NCI-H1417 (cell line): ENCODE measurements around the gene SLU7.

ENCODE experiments used
- DNase-seq, 3 experiments: peaks; one replicate each; lab custom pipeline; 2025; lab: John Stamatoyannopoulos, UW

The SLU7 gene

DNA sequence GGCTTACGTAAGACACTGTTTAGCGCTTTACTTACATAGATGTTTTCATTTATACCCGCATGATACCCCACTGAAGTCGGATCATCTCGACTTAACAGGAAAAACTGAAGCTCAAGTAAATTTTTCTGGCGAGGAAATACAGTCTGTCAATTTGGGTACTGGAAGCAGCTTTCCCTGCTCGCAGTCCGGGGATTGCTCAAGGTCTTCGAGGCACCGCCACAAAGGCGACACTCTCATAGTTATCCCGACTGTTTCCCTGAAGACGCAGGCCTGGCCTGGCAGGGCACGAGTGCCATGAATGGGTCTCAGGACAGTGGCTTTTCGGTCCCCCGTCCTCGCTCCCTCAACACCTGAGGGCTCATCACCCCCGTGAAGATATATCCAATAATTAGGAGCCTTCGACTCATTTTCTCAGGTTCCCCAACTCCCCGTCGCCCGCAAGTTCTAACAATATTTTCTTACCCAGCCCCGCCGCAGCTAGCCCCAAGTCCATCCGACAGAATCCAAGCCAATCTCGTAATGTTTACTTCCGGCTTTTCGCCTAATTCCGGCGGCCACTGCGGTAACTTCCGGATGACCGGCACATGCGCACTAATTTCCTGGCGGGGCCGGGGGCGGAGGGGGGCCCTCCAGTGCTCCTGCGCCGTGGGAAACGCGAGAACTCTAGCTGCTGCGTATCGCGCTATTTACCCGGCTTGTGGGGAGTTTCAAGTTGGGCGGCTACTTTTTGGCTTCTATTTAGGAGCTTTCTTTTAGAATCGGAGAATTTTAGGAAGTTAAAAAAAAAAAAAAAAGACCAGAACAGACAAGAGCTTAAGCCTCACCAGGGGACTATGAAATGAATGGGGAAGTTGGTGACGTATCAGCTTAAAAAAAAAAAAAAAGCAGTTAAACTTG lies at the start of gene SLU7:
TSS of gene SLU7 (minus strand) at position 521 of the 897 bp plus-strand sequence. CDS start 3,787 bp downstream, outside the sequence.
- DNase-seq, result peak; percentile 82 to 93 (median 91)

DNA sequence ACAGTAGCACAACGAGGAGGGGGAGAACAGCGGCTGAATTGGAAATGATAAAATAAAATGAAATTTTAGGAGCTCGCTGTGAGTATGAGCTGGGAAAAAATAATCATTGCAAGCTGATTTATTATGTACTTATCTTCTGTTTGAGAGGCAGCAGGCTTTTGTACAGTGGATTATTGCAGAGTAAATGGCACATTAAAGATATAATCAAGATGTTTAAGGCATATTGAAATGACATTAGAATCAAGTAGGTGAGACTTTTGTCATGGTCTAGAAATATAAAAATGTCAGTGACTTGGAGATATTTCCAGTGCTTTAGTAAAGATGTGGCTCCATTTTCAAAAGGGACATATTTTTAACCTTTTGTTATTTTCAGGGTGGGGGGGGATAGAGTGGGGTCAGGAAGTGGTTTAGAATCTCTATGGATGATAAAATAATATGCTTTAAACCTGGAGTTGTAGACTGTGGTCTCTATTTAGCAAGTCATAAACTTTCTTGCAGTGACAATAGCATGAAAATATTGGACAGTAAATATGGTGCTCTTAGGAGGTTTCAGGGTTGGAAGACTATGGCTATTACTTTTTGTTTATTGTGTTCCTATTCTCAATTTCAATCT lies 49.6 kb upstream of the SLU7 start:
- no peak for DNase-seq

DNA sequence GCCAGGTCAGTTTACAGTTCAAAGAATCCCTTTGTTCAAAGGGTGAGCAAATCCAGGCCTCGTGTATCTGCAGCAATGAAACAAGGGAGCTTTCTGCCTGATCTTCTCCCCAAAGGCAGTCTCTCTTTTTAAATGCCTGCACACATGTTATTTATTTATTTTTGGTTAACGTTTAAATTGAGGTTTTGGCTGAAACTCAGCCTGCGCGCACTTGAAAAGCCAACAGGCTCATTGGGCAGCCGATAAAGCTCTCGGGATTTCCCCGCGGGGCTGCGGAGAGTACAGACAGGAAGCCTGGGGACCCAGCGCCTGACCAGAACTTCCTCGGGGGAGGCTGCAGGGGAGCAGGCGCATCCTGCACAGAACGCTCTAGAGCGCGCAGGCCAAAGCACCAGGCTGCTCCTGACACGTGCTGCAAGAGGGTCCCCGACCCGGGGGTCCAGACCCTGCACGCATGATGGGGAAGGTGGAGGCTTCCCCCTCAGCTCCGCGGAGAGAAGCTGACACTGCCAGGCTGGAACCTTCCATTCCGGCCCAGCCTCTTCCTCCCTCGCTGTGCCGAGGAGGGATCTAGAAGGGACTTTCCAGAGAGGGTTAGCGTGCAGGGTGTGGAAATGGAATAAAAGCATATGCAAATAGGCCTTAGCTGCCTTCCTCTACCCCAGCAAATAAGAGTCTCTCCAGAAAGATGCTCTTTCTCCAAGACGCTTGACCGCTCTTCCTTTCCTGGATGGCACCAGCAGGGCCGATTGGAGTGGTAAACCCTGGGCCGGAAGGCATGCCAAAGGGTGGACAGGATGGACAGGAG lies 48.9 kb upstream of the SLU7 start:
- DNase-seq, result no peak

DNA sequence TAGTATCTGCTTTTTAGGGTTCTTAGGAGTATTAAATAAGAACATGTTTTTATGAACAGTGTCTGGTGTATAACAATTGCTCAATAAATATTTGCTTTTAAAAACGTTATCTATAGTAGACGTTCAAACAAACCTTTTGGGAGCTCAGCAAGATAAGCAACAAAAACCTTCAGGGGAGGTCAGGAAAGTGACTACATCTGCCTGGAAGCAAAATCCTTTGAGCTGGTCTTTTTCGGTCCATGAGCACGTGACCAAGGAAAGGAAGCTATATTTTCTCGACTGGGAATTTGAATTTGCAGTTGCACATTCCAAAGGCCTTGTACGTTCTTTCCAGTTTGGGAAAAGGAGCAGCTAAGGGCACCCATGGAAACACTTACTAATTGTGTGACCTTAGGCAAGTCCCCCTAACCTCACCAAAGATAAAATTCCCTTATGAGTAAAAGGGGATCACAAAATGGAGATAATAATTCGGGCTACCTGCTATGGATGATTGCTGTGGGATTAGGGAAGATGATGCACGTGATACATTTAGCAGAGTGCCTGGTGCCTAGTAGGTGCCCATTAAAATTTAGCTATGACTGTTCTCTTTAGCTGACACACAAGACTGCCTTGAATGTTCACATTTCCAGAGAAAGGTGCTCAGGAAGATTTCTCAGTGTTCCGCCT lies 48.1 kb upstream of the SLU7 start:
- DNase-seq, result no peak

DNA sequence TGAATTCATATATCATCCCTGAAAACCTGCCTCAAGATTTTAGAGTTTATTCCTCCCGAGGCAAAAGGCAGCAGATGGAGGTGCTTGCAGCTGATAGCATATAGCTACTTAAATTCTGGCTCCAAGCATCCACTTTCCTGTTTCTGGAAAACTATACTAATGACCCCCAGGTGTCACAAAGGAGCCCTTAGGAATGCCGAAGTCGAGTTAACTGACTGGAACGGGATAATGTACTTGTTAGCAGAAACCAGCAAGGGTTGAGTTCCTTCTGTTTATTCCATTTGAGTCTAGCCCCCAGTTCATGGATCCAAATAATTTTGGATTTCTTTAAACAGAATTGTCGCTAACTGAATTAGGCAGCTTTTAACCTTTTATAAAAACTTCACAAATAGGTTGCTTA lies 47.2 kb upstream of the SLU7 start:
- no peak for DNase-seq

DNA sequence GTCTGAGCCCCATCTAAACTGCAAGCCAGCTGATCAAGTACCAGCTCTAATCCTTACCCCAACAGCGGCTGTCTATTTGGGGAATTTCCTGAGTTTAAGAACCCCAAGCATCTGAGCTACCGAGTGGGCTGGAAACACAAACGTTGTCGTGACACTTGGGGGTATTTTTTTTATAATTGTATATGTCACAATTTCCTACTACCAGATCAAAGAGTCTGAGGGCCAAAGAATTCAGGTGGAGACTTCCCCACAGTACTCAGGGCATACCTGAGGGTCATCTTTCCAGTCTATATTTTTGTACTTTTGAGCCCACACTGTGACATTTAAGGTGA lies 45.6 kb upstream of the SLU7 start:
- no peak for DNase-seq

DNA sequence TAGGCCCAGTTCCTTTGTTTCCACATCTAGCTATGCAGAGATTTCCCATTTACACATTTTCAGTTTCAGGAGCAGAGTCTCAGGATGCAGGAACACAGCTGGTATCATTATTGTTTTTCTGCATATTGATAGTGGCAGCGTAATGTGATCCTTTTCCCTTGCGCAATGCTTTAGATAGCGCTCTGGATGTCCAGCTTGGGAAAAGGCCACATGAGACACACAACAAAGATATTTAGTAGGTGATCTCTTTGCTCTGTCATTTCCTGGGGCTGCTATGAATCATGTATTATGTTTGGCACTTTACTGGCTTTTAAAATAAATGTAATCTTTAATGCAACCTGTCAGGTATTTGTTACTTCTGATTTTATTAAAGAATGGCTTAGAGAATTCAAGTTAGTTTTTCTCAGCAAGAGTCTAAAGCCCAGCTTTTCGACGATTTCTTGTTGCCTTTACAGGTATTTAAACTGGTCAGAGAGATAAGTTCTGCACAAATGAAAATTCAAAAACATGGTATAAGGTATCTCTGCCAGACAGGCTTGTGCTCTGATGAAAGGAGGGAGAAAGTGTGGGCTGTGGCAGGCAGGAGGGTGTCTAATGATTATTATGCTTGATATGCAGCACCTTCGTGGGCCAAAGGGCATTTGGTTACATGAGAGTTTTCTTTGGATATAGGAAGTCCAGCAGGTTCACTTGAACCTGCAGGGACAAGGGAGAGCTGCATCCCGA lies 45.0 kb upstream of the SLU7 start:
- peak in 1 of 3 experiments; percentile 2 for DNase-seq

DNA sequence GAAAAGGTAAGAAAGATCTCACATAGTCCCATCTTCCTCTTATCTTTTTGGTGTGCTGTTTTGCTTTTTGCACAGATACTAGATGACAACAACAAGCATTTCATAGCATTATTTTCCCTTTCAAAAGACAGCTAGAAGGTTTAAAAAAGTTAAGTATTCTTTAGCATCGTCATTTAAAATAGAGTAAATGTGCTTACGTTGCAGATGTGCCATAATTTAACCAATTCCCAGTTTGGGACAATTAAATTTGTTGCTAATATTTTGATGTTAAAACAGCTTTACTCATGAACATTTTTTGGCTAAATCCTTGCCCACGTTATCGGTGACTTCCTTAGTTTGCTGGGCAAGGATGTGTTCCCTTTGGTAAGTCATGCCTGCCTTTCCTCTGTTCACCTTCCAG lies 44.3 kb upstream of the SLU7 start:
- no peak for DNase-seq

DNA sequence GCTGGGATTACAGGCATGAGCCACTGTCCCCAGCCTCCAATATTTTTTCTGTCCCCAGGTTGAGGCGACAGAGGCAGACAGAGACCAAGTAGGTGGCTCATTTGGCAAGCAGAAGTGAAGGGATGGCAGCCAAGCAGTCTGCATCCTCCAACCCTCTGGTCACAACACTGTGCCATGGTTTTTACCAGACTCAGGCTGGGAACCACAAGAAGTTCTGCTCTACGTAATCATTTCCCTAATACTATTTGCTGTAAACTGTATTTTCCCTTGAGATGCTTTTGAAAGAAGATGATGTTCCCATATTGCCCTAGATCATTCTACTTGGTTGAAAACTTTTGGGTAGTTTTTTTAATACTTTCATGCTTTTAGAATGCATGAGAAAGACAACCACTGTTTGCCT lies 43.3 kb upstream of the SLU7 start:
- DNase-seq, result peak in 1 of 3 experiments; percentile 2

DNA sequence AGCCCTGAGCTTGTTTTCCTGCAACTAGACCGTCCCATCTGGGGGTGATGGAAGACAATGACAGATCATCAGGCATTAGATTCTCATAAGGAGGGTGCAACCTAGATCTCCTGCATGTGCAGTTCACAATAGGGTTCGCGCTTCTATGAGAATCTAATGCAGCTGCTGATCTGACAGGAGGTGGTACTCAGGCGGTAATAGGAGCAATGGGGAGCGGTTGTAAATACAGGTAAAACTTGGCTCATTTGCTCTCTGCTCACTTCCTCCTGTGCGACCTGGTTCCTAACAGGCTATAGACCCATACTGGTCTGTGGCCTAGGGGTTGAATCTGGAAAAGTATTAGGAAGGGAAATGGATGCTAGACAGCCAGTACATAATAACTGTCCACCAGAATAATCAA lies 42.5 kb upstream of the SLU7 start:
- DNase-seq, result no peak

DNA sequence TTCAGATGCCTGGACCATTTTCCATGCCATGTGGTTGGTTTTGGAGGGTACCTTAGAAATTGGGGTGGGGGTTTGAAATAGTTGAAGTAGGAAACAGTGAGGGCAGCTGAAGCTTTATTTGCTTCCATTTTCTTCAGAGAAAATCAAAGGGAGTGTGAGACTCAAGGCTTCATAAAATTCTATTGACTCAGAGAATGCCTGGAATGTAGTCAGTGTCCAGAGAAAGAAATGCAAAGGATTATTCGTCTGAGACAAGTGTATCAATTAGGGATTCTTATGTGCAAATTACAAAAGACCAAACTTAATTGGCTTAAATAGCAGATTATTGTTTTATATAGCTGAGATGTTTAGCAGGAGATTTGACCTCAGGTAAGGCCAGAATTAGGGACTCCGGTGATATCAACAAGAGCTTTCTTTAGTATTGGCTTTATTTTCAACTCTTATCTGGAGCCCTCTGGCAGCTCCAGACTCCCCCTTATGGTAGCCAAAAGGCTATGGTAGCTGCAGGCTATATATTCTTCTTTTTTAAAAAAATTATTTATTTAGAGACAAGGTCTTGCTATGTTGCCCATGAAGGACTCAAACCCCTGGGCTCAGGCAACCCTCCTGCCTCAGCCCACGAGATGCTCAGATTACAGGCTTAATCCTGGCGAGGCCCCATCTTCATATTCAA lies 41.6 kb upstream of the SLU7 start:
- DNase-seq, result no peak

DNA sequence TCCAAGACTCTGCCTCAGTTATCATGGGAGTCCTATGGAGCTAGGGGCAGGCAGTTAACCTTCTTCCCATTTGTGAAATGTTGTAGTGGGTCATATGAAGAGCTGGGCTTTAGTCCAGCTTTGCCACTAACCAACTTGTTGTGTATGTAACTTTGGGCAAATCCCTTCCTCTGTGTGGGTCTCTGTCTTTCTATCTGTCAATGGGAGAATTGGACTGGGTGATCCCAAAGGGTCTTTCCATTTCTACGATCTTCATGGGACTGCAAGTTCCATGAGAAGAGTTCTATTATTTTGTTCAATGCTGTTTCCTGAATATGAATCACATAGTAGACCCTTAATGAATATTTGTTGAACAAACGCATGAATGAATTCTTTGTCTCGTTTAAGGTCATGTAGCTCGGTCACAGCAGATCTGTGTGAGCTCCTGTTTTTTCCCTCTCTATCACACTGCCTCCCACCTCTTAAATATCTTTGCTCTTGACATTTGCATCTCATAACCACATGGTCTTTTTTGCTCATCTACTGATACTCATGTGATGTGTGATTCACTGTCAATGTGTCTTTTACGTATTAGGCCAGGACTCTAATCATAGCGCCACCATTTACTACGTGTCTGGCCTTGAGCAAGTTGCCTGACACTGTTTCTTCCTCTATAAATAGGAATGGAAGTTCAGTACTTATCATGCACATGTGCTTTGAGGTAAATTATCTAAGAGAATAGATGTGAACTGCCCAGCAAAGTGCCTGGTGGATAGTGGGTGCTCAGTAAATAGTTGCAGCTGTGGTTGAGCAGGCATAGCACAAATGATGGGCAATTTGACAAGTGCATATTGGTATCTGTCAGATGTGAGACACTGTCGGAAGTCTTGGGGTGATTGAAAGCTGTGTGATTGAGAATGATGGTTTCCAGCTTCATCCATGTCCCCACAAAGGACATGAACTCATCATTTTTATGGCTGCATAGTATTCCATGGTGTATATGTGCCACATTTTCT lies 40.2 kb upstream of the SLU7 start:
- DNase-seq, result no peak

DNA sequence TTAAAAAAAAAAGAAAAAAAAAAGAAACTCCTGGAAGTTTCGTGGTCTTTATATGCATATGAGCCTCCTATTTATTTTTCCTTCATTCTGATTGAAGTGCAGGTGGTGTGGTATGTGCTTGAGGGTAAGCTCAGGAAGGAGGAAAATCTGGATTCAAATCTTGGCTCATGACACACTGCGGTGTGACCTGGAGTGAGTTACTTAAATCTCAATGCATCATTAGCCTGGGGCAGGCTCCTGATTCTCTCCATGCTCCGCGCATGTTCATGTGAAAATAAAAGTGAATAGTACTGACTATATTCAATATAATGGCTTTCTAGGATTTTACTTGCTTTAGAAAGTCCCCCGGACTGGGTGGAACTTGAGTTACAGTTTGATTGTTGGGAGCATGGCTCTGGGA lies 38.4 kb upstream of the SLU7 start:
- DNase-seq, result no peak

DNA sequence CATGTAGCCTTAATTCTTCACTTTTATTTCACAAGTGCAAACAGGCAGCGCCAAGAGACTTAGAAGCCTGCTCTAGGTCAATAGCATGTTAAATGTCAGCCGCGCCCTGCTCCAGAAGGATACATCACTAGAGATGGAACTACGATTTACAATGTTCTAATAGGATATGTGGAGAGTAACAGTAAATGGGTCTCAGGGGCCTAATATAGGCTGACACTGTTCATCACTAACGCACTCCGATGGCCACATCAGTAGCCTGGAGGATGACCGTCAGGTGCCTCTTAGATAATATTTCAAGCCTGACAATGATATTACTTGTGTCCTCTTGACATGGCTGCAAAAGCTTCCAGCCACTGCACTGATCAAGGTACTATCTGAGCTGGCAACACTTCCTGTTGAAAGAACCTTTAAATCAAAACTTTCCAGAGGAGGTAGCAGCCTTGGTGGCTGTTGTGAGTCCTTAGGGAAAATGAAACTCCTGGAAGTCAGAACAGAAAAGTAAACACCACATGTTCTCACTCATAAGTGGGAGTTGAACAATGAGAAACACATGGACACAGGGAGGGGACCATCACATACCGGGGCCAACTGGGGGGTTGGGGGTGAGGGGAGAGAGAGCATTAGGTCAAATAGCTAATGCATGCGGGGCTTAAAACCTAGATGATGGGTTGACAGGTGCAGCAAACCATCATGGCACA lies 37.7 kb upstream of the SLU7 start:
- DNase-seq, result no peak

DNA sequence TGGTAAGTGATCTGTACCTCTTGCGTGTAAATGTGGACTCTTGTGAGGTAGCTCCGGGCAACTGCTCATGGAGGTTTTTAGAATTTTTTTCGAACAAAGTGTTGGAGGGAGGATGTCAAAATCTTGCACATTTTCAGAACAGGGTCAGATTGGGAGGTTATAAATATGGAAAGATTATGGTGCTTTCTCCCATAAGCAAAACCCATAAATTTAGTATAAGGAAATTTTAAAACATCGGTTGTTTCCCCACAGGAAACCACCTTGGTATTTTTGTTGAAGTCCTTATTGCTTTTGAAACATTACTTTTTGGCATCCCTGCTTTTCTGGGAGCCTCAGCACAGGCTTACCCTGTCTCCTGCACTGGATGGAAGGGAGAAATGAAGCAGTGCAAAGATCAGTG lies 36.7 kb upstream of the SLU7 start:
- DNase-seq, result no peak

DNA sequence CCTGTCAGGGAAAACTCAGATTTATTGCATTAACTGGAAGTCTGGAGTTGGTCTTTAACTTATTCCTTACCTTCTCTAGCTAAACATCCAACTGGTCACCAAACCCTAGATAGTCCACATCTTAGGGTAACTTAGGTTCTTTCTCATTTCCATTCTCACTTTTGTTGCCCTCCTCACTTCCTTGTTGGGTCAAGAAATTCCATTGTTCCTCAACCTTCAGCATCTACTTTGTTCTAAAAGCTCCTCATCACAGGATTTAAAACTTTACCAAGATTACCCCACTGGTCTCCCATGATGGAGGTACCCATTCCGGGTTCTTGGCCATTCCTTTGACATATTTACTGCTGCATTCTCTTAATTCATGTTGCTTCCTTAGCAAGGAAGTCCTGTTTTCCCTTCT lies 34.9 kb upstream of the SLU7 start:
- no peak for DNase-seq

DNA sequence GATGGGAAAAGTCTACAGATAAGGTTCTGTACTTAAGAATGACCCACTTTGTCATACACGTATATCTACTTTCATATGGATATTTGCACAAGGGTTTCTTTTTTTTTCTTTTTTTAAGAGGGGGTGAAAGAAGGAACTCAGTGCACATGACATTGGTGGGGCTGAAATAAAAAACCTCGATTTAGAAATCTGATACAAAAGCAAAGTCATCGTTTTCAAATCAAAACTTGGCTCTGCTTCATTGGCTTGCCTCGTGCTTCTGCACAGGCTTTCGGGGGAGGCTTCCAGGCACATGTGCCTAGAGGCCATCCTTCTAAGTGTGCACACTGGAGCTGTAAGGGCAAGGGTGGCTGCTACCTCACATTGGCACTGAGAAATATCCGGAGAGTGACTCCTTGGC lies 33.9 kb upstream of the SLU7 start:
- DNase-seq, result no peak

DNA sequence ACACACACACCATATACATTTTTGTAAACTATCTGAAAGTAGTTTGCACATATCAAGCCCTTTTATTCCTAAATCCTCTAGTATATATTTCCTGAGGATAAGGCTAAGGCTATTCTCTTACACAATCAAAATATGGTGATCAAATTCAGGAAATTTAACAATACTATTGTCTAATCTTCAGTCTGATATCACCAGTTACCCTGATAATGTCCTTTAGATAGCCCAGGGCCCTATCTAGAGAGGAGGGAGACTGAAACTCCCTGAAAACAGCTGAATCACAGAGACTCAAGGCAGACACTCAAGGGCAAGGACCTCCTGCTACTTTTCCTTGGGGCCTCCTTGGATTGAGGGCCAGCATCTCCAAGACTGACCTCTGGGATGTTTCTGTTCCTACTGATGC lies 33.2 kb upstream of the SLU7 start:
- no peak for DNase-seq

DNA sequence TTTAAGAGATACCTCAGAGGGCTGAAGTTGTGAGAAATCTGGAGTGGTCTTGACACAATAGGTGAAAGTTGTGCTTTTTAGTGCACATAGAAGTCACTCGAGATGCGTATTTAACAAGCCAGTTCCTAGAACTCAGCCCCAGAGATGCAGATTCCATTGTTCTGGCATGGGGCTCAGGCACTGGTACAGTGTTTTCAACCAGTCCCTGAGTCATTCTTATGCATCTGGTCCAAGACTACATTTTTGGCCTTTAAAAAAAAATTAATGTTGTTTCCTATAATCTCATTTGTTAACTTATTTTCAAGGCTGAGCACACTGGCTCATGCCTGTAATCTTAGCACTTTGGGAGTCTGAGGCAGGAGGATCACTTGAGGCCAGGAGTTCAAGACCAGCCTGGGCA lies 32.4 kb upstream of the SLU7 start:
- DNase-seq, result no peak
